Calu3 (cell line): ENCODE results near the gene ERCC2. TPM values are rescaled to one million over a fixed set of nuclear protein-coding genes. Genes with fewer than 3 reads are reported as not detected.
"Not testable (repeated sequence)": the region's sequence is repeated elsewhere in the genome, so short reads cannot be mapped to it uniquely, and the experiment has no call there.

Experiments used
- BruUV-seq: library from RNA; stranded (reverse); fragments of 400-500 nt; replicated peaks from 2 replicates; lab custom pipeline; 2021; lab: Mats Ljungman, UMichigan
- CTCF ChIA-PET: fragments of 300-600 bp; sonication (Branson Sonifier 250); formaldehyde crosslinking; loops from one replicate; lab custom pipeline; 2022; ENCODE audit warnings: antibody characterized with exemption; lab: Charles Lee
- DNase-seq: peaks from one replicate; pipeline ENCODE4 v3.0.0; 2022
- H3K27ac Mint-ChIP-seq: one replicate; pipeline ENCODE4 v1.8.0; 2022; ENCODE audit warnings: mixed read lengths; ENCODE audit not compliant: unreplicated experiment
- H3K27me3 Mint-ChIP-seq: one replicate; pipeline ENCODE4 v1.8.0; 2022; ENCODE audit warnings: mixed read lengths; ENCODE audit not compliant: unreplicated experiment
- H3K36me3 Mint-ChIP-seq: one replicate; pipeline ENCODE4 v1.8.0; 2022; ENCODE audit warnings: mild to moderate bottlenecking, moderate library complexity, mixed read lengths; ENCODE audit not compliant: insufficient read depth, unreplicated experiment
- H3K4me1 Mint-ChIP-seq: one replicate; pipeline ENCODE4 v1.8.0; 2022; ENCODE audit warnings: mild to moderate bottlenecking, low read depth, mixed read lengths; ENCODE audit not compliant: unreplicated experiment
- H3K4me3 Mint-ChIP-seq: one replicate; pipeline ENCODE4 v1.8.0; 2022; ENCODE audit warnings: mild to moderate bottlenecking, low read depth, moderate library complexity, mixed read lengths; ENCODE audit not compliant: unreplicated experiment
- H3K9me3 Mint-ChIP-seq: one replicate; pipeline ENCODE4 v1.8.0; 2022; ENCODE audit warnings: low read depth, mixed read lengths; ENCODE audit not compliant: unreplicated experiment
- intact Hi-C: fragments of 100-400 bp; cut with micrococcal nuclease; formaldehyde crosslinking; loops from one replicate; pipeline ENCODE4 v1.10.0; 2022; ENCODE audit not compliant: unreplicated experiment
- total RNA-seq: library from RNA; stranded (reverse); gene quantifications from 2 replicates; pipeline ENCODE4 v1.2.3, GENCODE V29; 2022
- TF ChIP-seq, protein P1 (sequence below): fragments of 200-600 bp; IDR thresholded peaks from one replicate; pipeline ENCODE4 v1.8.0; 2022; ENCODE audit warnings: antibody characterized with exemption; ENCODE audit not compliant: unreplicated experiment

The ERCC2 gene
- total RNA-seq, 1 experiment from 2014 or later, result 56.4 TPM

DNA sequence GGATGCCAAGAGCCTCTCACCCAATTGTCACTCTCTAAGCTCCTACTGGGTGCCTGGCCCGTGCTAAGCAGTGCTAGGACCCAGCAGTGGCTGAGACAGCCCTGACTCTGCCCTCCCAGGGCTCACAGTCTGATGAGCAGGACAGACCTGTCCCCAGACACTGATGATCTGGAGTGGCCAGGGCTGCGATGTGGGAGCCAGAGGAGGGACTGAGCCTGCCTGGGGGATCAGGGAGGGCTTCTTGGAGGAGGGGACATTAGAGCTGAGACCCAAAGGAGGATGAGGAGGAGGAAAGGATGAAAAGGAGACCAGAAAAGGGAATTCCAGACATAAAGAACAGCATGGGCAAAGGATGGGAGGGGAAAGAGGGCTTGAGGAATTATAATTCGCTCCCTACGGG lies 46.8 kb upstream of the ERCC2 start:
- Mint-ChIP-seq H3K36me3 (peaks cover 46% of the 10 kb centered on the region), H3K27ac (no peak overlapping the region), H3K27me3 (no peaks in the 10 kb centered on the region), H3K9me3 (no peaks in the 10 kb centered on the region), H3K4me1 (peaks cover under 1% of the 10 kb centered on the region), H3K4me3 (no peak overlapping the region)
- CTCF ChIA-PET, result interaction anchor here (1.0 kb wide), 1 partner anchor 61 kb away, joined by 3 read pairs; no protein-coding TSS in a partner anchor
- intact Hi-C loops, result no loop called here
- BruUV-seq, result no TSS peak
- DNase-seq, result no peak
- TF ChIP-seq, protein P1, sequence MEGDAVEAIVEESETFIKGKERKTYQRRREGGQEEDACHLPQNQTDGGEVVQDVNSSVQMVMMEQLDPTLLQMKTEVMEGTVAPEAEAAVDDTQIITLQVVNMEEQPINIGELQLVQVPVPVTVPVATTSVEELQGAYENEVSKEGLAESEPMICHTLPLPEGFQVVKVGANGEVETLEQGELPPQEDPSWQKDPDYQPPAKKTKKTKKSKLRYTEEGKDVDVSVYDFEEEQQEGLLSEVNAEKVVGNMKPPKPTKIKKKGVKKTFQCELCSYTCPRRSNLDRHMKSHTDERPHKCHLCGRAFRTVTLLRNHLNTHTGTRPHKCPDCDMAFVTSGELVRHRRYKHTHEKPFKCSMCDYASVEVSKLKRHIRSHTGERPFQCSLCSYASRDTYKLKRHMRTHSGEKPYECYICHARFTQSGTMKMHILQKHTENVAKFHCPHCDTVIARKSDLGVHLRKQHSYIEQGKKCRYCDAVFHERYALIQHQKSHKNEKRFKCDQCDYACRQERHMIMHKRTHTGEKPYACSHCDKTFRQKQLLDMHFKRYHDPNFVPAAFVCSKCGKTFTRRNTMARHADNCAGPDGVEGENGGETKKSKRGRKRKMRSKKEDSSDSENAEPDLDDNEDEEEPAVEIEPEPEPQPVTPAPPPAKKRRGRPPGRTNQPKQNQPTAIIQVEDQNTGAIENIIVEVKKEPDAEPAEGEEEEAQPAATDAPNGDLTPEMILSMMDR, result no peak

DNA sequence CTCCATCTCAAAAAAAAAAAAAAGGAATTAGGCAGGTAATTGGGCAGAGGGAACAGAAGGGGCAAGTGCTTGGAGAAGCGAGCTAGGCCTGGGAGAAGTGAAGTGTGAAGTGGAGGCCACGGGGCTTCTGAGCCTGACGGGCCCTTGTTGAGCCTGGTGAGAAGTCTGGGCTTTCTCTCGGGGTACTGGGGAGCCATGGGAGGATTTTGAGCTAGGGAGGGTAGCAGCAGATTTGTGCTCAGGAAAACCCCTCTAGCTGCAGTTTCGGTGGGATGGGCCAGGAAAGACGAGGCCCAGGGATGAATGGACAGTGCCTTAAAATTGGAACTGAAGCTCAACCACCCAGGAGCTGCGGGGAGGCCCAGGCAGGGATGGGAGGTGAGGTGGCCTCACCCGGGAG lies 44.1 kb upstream of the ERCC2 start:
- H3K27ac Mint-ChIP-seq, result no peak overlapping the region
- intact Hi-C loops, result no loop called here
- CTCF ChIA-PET, result interaction anchor here (0.6 to 0.7 kb wide), 2 partner anchors 10 to 165 kb away, joined by 3 to 5 read pairs; no protein-coding TSS in a partner anchor
- H3K36me3 Mint-ChIP-seq, result peaks cover 44% of the 10 kb centered on the region
- BruUV-seq, result no TSS peak
- H3K4me3 Mint-ChIP-seq, result no peak overlapping the region
- H3K4me1 Mint-ChIP-seq, result no peaks in the 10 kb centered on the region
- H3K27me3 Mint-ChIP-seq, result no peaks in the 10 kb centered on the region
- no peak for DNase-seq
- TF ChIP-seq, protein P1, result no peak
- H3K9me3 Mint-ChIP-seq, result no peaks in the 10 kb centered on the region

DNA sequence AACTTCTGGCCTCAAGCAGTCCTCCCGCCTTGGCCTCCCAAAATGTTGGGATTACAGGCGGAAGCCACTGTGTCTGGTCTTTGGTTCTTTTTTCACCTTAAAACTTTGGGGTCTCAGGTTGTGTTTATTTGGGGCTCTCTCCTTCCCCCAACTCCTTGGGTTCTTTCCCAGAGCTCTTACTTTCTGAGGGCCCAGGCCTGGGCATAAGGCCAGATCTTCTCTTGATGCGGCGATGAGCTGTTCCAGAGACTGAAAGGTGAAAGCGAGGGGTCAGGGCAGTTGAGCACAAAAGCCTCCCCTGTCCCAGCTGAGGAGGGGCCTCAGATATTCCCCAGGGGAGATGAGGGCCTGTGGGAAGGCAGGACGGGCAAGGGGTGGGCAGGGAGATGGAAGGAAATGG lies 43.1 kb upstream of the ERCC2 start:
- Mint-ChIP-seq H3K27ac (no peak overlapping the region), H3K9me3 (no peaks in the 10 kb centered on the region), H3K4me3 (no peak overlapping the region), H3K4me1 (peaks cover 5% of the 10 kb centered on the region), H3K27me3 (no peaks in the 10 kb centered on the region), H3K36me3 (peaks cover 46% of the 10 kb centered on the region)
- CTCF ChIA-PET, result interaction anchor here (0.6 to 1.0 kb wide), 2 partner anchors 11 to 347 kb away, joined by 3 to 8 read pairs; no protein-coding TSS in a partner anchor
- TF ChIP-seq, protein P1, result no peak
- no peak for DNase-seq
- intact Hi-C loops, result no loop called here
- BruUV-seq, result no TSS peak

DNA sequence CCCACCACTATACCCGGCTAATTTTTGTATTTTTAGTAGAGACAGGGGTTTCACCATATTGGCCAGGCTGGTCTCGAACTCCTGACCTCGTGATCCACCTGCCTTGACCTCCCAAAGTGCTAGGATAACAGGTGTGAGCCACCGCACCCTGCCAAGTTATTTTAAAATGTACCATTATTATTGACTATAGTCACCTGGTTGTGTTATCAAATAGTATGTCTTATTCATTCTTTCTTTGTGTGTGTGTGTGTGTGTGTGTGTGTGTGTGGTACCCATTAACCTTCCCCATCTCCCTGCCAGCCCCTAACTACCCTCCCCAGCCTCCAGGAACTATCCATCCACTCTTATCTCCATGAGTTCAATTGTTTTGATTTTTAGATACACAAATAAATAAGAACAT lies 40.0 kb upstream of the ERCC2 start:
- intact Hi-C loops, H3K4me3 Mint-ChIP-seq, H3K27me3 Mint-ChIP-seq, H3K27ac Mint-ChIP-seq, BruUV-seq, H3K9me3 Mint-ChIP-seq, DNase-seq: not testable (repeated sequence)
- CTCF ChIA-PET, result interaction anchor here (0.7 kb wide), 2 partner anchors 75 to 126 kb away, joined by 3 read pairs; no protein-coding TSS in a partner anchor
- Mint-ChIP-seq H3K36me3 (peaks cover 61% of the 10 kb centered on the region), H3K4me1 (peaks cover 12% of the 10 kb centered on the region)

DNA sequence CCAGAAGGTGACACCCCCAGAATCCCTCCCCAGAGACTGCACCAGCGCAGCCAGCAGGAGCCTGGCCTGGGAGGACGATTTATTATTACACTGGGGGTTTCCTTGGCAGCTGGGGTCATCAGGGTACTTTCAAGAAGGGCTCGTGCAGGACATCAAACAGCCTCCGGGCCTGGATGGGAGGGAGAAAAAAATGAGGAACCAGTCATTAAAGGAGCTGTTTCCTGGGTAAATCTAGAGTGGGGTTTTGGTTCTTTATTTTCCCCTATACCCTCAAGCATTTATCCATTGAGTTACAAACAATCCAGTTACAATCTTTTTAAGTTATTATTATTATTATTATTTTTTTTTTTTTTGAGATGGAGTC lies 39.2 kb upstream of the ERCC2 start:
- H3K36me3 Mint-ChIP-seq, result peaks cover 66% of the 10 kb centered on the region
- BruUV-seq, result no TSS peak
- CTCF ChIA-PET, result interaction anchor here (0.7 kb wide), 1 partner anchor 76 kb away, joined by 3 read pairs; no protein-coding TSS in a partner anchor
- intact Hi-C loops, result no loop called here
- H3K27me3 Mint-ChIP-seq, result no peaks in the 10 kb centered on the region
- H3K4me1 Mint-ChIP-seq, result peaks cover 12% of the 10 kb centered on the region
- H3K4me3 Mint-ChIP-seq, result no peak overlapping the region
- TF ChIP-seq, protein P1, result no peak
- no peak overlapping the region for H3K27ac Mint-ChIP-seq
- no peak for DNase-seq
- H3K9me3 Mint-ChIP-seq, result no peaks in the 10 kb centered on the region
